Transverse colon (tissue), 3 donors: ENCODE results near the gene METTL1.

ENCODE experiments used
- CTCF ChIP-seq, 5 experiments: fragments of 200-600 bp in 3 of 5; fragments of 450-650 bp in 2 of 5; sonication (generic) in 3 of 5; IDR thresholded peaks; 1 replicate in 2 of 5; 2 replicates in 3 of 5; pipeline ENCODE4 v1.5.1; 2016 to 2017; ENCODE audit warnings: antibody characterized with exemption in 5 of 5, inconsistent platforms in 3 of 5, mild to moderate bottlenecking in 2 of 5, moderate library complexity in 1 of 5
- POLR2A ChIP-seq: fragments of 450-650 bp; IDR thresholded peaks from one replicate; pipeline ENCODE4 v1.6.1; 2016; ENCODE audit warnings: antibody characterized with exemption, mild to moderate bottlenecking, moderate library complexity

- no peak for TF ChIP-seq CTCF (IDR thresholded peaks at IDR 0.05)
- TF ChIP-seq POLR2A: no peak
Measured at GRCh38 chr12:57807285-57807684, 35.4 kb upstream of the METTL1 start.
